IPS-15b (cell line): ENCODE measurements around the gene TNFRSF11A.

Source experiments
- H3K27me3 ChIP-seq: one replicate; pipeline ENCODE4 v1.6.1; 2013; ENCODE audit warnings: low read length; ENCODE audit not compliant: control insufficient read depth, insufficient read depth
- H3K36me3 ChIP-seq: one replicate; pipeline ENCODE4 v1.6.1; 2013; ENCODE audit warnings: low read length; ENCODE audit not compliant: control insufficient read depth, insufficient read depth
- H3K4me1 ChIP-seq: one replicate; pipeline ENCODE4 v1.6.1; 2013; ENCODE audit warnings: mild to moderate bottlenecking, low read length; ENCODE audit not compliant: control insufficient read depth, insufficient read depth
- H3K4me3 ChIP-seq: one replicate; pipeline ENCODE4 v1.5.1; 2013; ENCODE audit warnings: low read depth, low read length
- H3K9ac ChIP-seq: one replicate; pipeline ENCODE4 v1.6.1; 2013; ENCODE audit warnings: low read depth, mild to moderate bottlenecking, low read length
- H3K9me3 ChIP-seq: one replicate; pipeline ENCODE4 v1.6.1; 2013; ENCODE audit warnings: mild to moderate bottlenecking, low read length; ENCODE audit not compliant: control insufficient read depth, insufficient read depth

Gene TNFRSF11A

GRCh38 chr18:62326646-62327348, 1.7 kb downstream of the TNFRSF11A start:
- peaks cover 28% of the 10 kb centered on the region for H3K4me1 ChIP-seq
- no peaks in the 10 kb centered on the region for H3K9me3 ChIP-seq
- H3K27me3 ChIP-seq, result peaks cover 46% of the 10 kb centered on the region
- no peaks in the 10 kb centered on the region for H3K36me3 ChIP-seq
- H3K9ac ChIP-seq, result no peak overlapping the region
- peak overlapping the region; percentile 79 for H3K4me3 ChIP-seq

GRCh38 chr18:62327977-62328376, 2.9 kb downstream of the TNFRSF11A start:
- H3K27me3 ChIP-seq, result peaks cover 36% of the 10 kb centered on the region
- H3K9ac ChIP-seq, result no peak overlapping the region
- no peak overlapping the region for H3K4me3 ChIP-seq
- no peaks in the 10 kb centered on the region for H3K9me3 ChIP-seq
- no peaks in the 10 kb centered on the region for H3K36me3 ChIP-seq
- peaks cover 21% of the 10 kb centered on the region for H3K4me1 ChIP-seq

- H3K27me3 ChIP-seq, result peaks cover 29% of the 10 kb centered on the region
- H3K4me3 ChIP-seq, result no peak overlapping the region
- H3K4me1 ChIP-seq, result peaks cover 13% of the 10 kb centered on the region
- H3K9me3 ChIP-seq, result no peaks in the 10 kb centered on the region
- H3K9ac ChIP-seq, result no peak overlapping the region
- H3K36me3 ChIP-seq, result no peaks in the 10 kb centered on the region
Observed at GRCh38 chr18:62328586-62329525, 3.7 kb downstream of the TNFRSF11A start.

GRCh38 chr18:62329691-62330454, 4.8 kb downstream of the TNFRSF11A start:
- Histone ChIP-seq H3K9ac (no peak overlapping the region), H3K4me3 (no peak overlapping the region), H3K4me1 (peaks cover 8% of the 10 kb centered on the region), H3K9me3 (no peaks in the 10 kb centered on the region), H3K36me3 (no peaks in the 10 kb centered on the region), H3K27me3 (peaks cover 22% of the 10 kb centered on the region)

GRCh38 chr18:62330650-62331049, 5.5 kb downstream of the TNFRSF11A start:
- no peaks in the 10 kb centered on the region for H3K36me3 ChIP-seq
- H3K4me1 ChIP-seq, result peaks cover 8% of the 10 kb centered on the region
- no peak overlapping the region for H3K4me3 ChIP-seq
- peaks cover 22% of the 10 kb centered on the region for H3K27me3 ChIP-seq
- no peak overlapping the region for H3K9ac ChIP-seq
- H3K9me3 ChIP-seq, result no peaks in the 10 kb centered on the region

GRCh38 chr18:62331581-62332356, 6.7 kb downstream of the TNFRSF11A start:
- Histone ChIP-seq H3K9ac (no peak overlapping the region), H3K36me3 (no peaks in the 10 kb centered on the region), H3K27me3 (peaks cover 13% of the 10 kb centered on the region), H3K4me3 (no peak overlapping the region), H3K9me3 (no peaks in the 10 kb centered on the region), H3K4me1 (peaks cover 2% of the 10 kb centered on the region)

- peaks cover 6% of the 10 kb centered on the region for H3K27me3 ChIP-seq
- H3K4me3 ChIP-seq, result no peak overlapping the region
- H3K9me3 ChIP-seq, result no peaks in the 10 kb centered on the region
- H3K4me1 ChIP-seq, result no peaks in the 10 kb centered on the region
- H3K9ac ChIP-seq, result no peak overlapping the region
- no peaks in the 10 kb centered on the region for H3K36me3 ChIP-seq
Observed at GRCh38 chr18:62332431-62332830, 7.3 kb downstream of the TNFRSF11A start.

GRCh38 chr18:62332964-62333695, 8.0 kb downstream of the TNFRSF11A start:
- no peaks in the 10 kb centered on the region for H3K36me3 ChIP-seq
- no peak overlapping the region for H3K4me3 ChIP-seq
- H3K4me1 ChIP-seq, result no peaks in the 10 kb centered on the region
- H3K9ac ChIP-seq, result no peak overlapping the region
- H3K9me3 ChIP-seq, result no peaks in the 10 kb centered on the region
- no peaks in the 10 kb centered on the region for H3K27me3 ChIP-seq

GRCh38 chr18:62334120-62334519, 9.0 kb downstream of the TNFRSF11A start:
- Histone ChIP-seq H3K4me1 (peaks cover 4% of the 10 kb centered on the region), H3K27me3 (no peaks in the 10 kb centered on the region), H3K36me3 (no peaks in the 10 kb centered on the region), H3K9ac (no peak overlapping the region), H3K4me3 (no peak overlapping the region), H3K9me3 (no peaks in the 10 kb centered on the region)

GRCh38 chr18:62335494-62335893, 10.4 kb downstream of the TNFRSF11A start:
- H3K27me3 ChIP-seq, result no peaks in the 10 kb centered on the region
- H3K9ac ChIP-seq, result no peak overlapping the region
- peaks cover 10% of the 10 kb centered on the region for H3K4me1 ChIP-seq
- no peak overlapping the region for H3K4me3 ChIP-seq
- H3K9me3 ChIP-seq, result no peaks in the 10 kb centered on the region
- H3K36me3 ChIP-seq, result no peaks in the 10 kb centered on the region
